Measurements from ENCODE around the gene TMSB15B.

DNA sequence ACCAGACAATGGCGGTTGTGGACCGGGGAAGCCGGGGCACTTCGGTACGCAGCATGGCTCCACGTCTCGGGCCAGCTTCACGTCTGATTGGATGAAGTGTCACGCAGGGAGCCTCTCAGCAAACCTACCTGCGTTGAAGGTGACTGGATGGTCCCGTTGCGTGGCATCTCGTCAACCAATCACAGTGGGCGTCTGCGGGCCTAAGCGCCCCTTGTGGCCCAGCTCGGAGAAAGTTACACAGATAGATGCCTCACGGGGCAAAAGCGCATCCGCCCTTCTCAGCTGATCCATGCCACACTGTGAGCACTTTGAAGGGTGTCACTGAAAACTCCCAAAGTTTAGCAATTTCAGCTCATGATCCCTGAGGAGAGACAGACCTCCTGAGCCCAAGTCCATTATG, 51.2 kb downstream of the TMSB15B start, which contains the start of gene H2BW1:
- TF ChIP-seq POLR2A (IDR thresholded peaks at IDR 0.05) (no peak), CTCF (IDR thresholded peaks at IDR 0.05) (no peak)

All from upper lobe of left lung (tissue), 4 donors.